GM23338 (cell line): ENCODE results near the gene GGA2. TPM values are rescaled to one million over a fixed set of nuclear protein-coding genes. Genes with fewer than 3 reads are reported as not detected.

ENCODE experiments used
- ATAC-seq: fragments of 200-7000 bp; cut with Tn5 transposase; 3 replicates; pipeline ENCODE4 v1.9.1; 2020
- DNase-seq: peaks from one replicate; pipeline ENCODE4 v3.0.0-alpha.2; 2015; ENCODE audit warnings: low spot score
- H2AFZ ChIP-seq: fragments of 200-600 bp; sonication (generic); 2 replicates; pipeline ENCODE4 v1.8.0; 2016; ENCODE audit warnings: antibody characterized with exemption, mild to moderate bottlenecking, moderate library complexity
- H3F3A ChIP-seq: fragments of 200-600 bp; sonication (generic); replicated peaks from 2 replicates; pipeline ENCODE4 v1.8.0; 2017; ENCODE audit warnings: antibody characterized with exemption, mixed run types, low read depth
- H3K27ac ChIP-seq: fragments of 200-600 bp; sonication (generic); 2 replicates; pipeline ENCODE4 v1.6.1; 2016; ENCODE audit warnings: low read depth
- H3K27me3 ChIP-seq: fragments of 200-600 bp; sonication (generic); 2 replicates; pipeline ENCODE4 v1.8.0; 2016; ENCODE audit warnings: mild to moderate bottlenecking, mixed run types, moderate library complexity; ENCODE audit not compliant: insufficient read depth
- H3K36me3 ChIP-seq: fragments of 200-600 bp; sonication (generic); 2 replicates; pipeline ENCODE4 v1.8.0; 2016; ENCODE audit warnings: mild to moderate bottlenecking; ENCODE audit not compliant: insufficient read depth
- H3K4me1 ChIP-seq: fragments of 200-600 bp; sonication (generic); 2 replicates; pipeline ENCODE4 v1.8.0; 2016; ENCODE audit warnings: mild to moderate bottlenecking, moderate library complexity; ENCODE audit not compliant: insufficient read depth
- H3K4me2 ChIP-seq: fragments of 200-600 bp; sonication (generic); 2 replicates; pipeline ENCODE4 v1.7.1; 2017; ENCODE audit warnings: mixed run types
- H3K4me3 ChIP-seq: fragments of 200-600 bp; sonication (generic); 2 replicates; pipeline ENCODE4 v1.6.1; 2016; ENCODE audit warnings: mixed run types
- H3K79me2 ChIP-seq: fragments of 200-600 bp; sonication (generic); replicated peaks from 2 replicates; pipeline ENCODE4 v1.8.0; 2017; ENCODE audit warnings: mild to moderate bottlenecking; ENCODE audit not compliant: insufficient read depth
- H3K9me2 ChIP-seq: fragments of 200-600 bp; sonication (generic); 2 replicates; pipeline ENCODE4 v1.8.0; 2017; ENCODE audit not compliant: insufficient read depth
- H4K20me1 ChIP-seq: fragments of 200-600 bp; sonication (generic); replicated peaks from 2 replicates; pipeline ENCODE4 v1.8.0; 2017; ENCODE audit warnings: mild to moderate bottlenecking; ENCODE audit not compliant: insufficient read depth
- H3K27ac Mint-ChIP-seq: 2 replicates; pipeline ENCODE4 v1.8.0; 2020; ENCODE audit warnings: inconsistent platforms, mild to moderate bottlenecking, moderate library complexity, mixed read lengths
- H3K27me3 Mint-ChIP-seq: 3 replicates; pipeline ENCODE4 v1.8.0; 2022; ENCODE audit warnings: low read depth, mild to moderate bottlenecking, moderate library complexity, mixed read lengths, inconsistent platforms; ENCODE audit not compliant: insufficient read depth, poor library complexity
- H3K36me3 Mint-ChIP-seq: 3 replicates; pipeline ENCODE4 v1.8.0; 2021; ENCODE audit warnings: low read depth, mild to moderate bottlenecking, inconsistent platforms, moderate library complexity, mixed read lengths
- H3K4me1 Mint-ChIP-seq: 3 replicates; pipeline ENCODE4 v1.8.0; 2020; ENCODE audit warnings: mild to moderate bottlenecking, inconsistent platforms, mixed read lengths
- H3K4me3 Mint-ChIP-seq: 3 replicates; pipeline ENCODE4 v1.8.0; 2021; ENCODE audit warnings: moderate library complexity, mild to moderate bottlenecking, inconsistent platforms, mixed read lengths
- H3K9me3 Mint-ChIP-seq: 3 replicates; pipeline ENCODE4 v1.8.0; 2020; ENCODE audit warnings: moderate library complexity, mild to moderate bottlenecking, inconsistent platforms, mixed read lengths
- CREB1 ChIP-seq: fragments of 250-450 bp; sonication (Bioruptor Pico); IDR thresholded peaks from 2 replicates; pipeline ENCODE4 v1.5.0; 2020; ENCODE audit warnings: low read depth, mild to moderate bottlenecking, moderate library complexity
- CTCF ChIP-seq, 2 experiments: fragments of 200-600 bp in 1 of 2; sonication (generic) in 1 of 2; conservative IDR thresholded peaks; 2 replicates each; pipeline versions ENCODE4 v1.5.1 to v1.6.1; 2016 to 2017; ENCODE audit warnings: antibody characterized with exemption in 2 of 2, low read depth in 2 of 2, mild to moderate bottlenecking in 2 of 2, moderate library complexity in 1 of 2
- ETS1 ChIP-seq: IDR thresholded peaks from 2 replicates; pipeline ENCODE4 v1.6.1; 2016; ENCODE audit warnings: antibody characterized with exemption
- EZH2 ChIP-seq: fragments of 200-600 bp; sonication (generic); IDR thresholded peaks from one replicate; pipeline ENCODE4 v1.8.0; 2017; ENCODE audit warnings: antibody characterized with exemption, mild to moderate bottlenecking, low read depth; ENCODE audit not compliant: unreplicated experiment
- EZH2phosphoT487 ChIP-seq: fragments of 200-600 bp; sonication (generic); IDR thresholded peaks from one replicate; pipeline ENCODE4 v1.8.1; 2018; ENCODE audit warnings: antibody characterized with exemption; ENCODE audit not compliant: unreplicated experiment
- JUNB ChIP-seq: IDR thresholded peaks from one replicate; pipeline ENCODE4 v1.6.1; 2016; ENCODE audit warnings: antibody characterized with exemption; ENCODE audit not compliant: unreplicated experiment
- NANOG ChIP-seq: IDR thresholded peaks from 2 replicates; pipeline ENCODE4 v1.6.1; 2016; ENCODE audit warnings: antibody characterized with exemption, borderline replicate concordance
- POLR2AphosphoS5 ChIP-seq: IDR thresholded peaks from 2 replicates; pipeline ENCODE4 v1.6.1; 2016; ENCODE audit warnings: antibody characterized with exemption, low read depth
- REST ChIP-seq: IDR thresholded peaks from one replicate; pipeline ENCODE4 v1.6.1; 2018; ENCODE audit warnings: antibody characterized with exemption; ENCODE audit not compliant: unreplicated experiment
- STAT1 ChIP-seq: IDR thresholded peaks from one replicate; pipeline ENCODE4 v1.6.1; 2016; ENCODE audit warnings: antibody characterized with exemption; ENCODE audit not compliant: unreplicated experiment
- ZNF114 ChIP-seq: fragments of 250-450 bp; sonication (Bioruptor Pico); IDR thresholded peaks from 2 replicates; pipeline ENCODE4 v1.5.0; 2020; ENCODE audit warnings: mild to moderate bottlenecking, moderate library complexity
- ZNF331 ChIP-seq: fragments of 250-450 bp; sonication (Bioruptor Pico); IDR thresholded peaks from 2 replicates; pipeline ENCODE4 v1.5.0; 2020; ENCODE audit warnings: low read depth, mild to moderate bottlenecking, moderate library complexity
- polyA plus RNA-seq: library from polyadenylated mRNA; unstranded; fragments of >200 nt; fragmentation: Nextera tagmentation; extraction: Ambion mirVana; gene quantifications from 2 replicates; pipeline ENCODE4 v1.2.1, GENCODE V29; 2016
- total RNA-seq: library from RNA; depleted of rRNA; stranded (reverse); fragments of >200 nt; shearing (Covaris generic); gene quantifications from 2 replicates; pipeline ENCODE4 v1.2.3, GENCODE V29; 2014

Gene GGA2
- total and polyA plus RNA-seq, 2 experiments from 2014 or later, result 40.3 to 76.6 TPM

- no peak for TF ChIP-seq CTCF (conservative IDR thresholded peaks at IDR 0.05; ENCODE audit: low read depth in 2 of 2)
- no peak for TF ChIP-seq EZH2
- TF ChIP-seq ZNF331 (CRISPR knock-in tag), result no peak
- no peak for TF ChIP-seq CREB1 (CRISPR knock-in tag)
These were observed 18.6 kb downstream of the GGA2 start (continued) for GRCh38 chr16:23491490-23492391.

GRCh38 chr16:23486480-23486879 lies 23.8 kb downstream of the GGA2 start:
- no peak for ATAC-seq
- peaks cover 90% of the 10 kb centered on the region for H3K36me3 Mint-ChIP-seq
- TF ChIP-seq EZH2, result no peak
- TF ChIP-seq ZNF114 (CRISPR knock-in tag), result no peak
- no peak for TF ChIP-seq ETS1
- no peak for TF ChIP-seq NANOG
- TF ChIP-seq STAT1, result no peak
- TF ChIP-seq POLR2AphosphoS5, result no peak
- no peak for TF ChIP-seq CREB1 (CRISPR knock-in tag)
- TF ChIP-seq REST, result no peak
- TF ChIP-seq CTCF (conservative IDR thresholded peaks at IDR 0.05; ENCODE audit: low read depth in 2 of 2), result no peak
- no peak for TF ChIP-seq ZNF331 (CRISPR knock-in tag)
- no peak for TF ChIP-seq JUNB
- TF ChIP-seq EZH2phosphoT487, result no peak

More at GRCh38 chr16:23486480-23486879, 23.8 kb downstream of the GGA2 start:
- Histone ChIP-seq H3K4me3 (no peak overlapping the region), H3K4me1 (no peaks in the 10 kb centered on the region), H3K9me2 (no peaks in the 10 kb centered on the region), H3K79me2 (no peaks in the 10 kb centered on the region), H2AFZ (no peak overlapping the region), H3K27me3 (no peaks in the 10 kb centered on the region), H3K4me2 (no peak overlapping the region), H3K36me3 (peaks cover 66% of the 10 kb centered on the region), H4K20me1 (peaks cover 8% of the 10 kb centered on the region), H3F3A (peaks cover 5% of the 10 kb centered on the region; the same call in 1 of the 2 replicates), H3K27ac (no peak overlapping the region)
- Mint-ChIP-seq H3K4me1 (no peaks in the 10 kb centered on the region), H3K9me3 (no peaks in the 10 kb centered on the region), H3K27me3 (peaks cover 1% of the 10 kb centered on the region), H3K27ac (no peak overlapping the region), H3K4me3 (no peak overlapping the region)
- no peak for DNase-seq
